Measurements from ENCODE around the gene TSPO.

TSPO gene

DNA sequence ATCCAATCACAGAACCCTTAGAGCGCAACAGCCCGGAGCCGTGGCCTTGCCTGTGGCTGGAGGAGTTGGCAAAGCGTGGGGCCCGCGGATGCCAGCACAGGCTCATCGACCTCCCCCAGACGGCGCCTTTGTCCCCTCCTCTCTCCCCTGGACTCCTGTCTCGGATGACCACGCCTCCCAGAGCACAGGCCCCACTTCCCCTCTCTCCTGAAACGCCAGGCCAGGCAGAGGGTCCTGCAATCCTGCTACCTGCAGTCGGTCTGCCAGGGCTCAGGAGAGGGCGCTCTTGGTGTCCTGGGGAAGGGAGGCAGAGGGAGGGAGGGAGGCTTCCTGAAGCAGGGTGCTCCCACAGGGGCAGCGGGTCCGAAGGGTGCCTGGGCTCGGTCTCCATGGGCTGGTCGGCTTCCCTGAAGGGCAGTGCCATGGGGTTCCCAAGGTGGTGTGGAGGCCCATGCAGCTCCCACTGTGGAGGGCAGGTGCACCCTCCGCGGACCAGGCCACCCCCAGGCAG is 52.2 kb downstream of the TSPO start:
- no peak for TF ChIP-seq EZH2 (optimal IDR thresholded peaks at IDR 0.05; ENCODE audit: low read depth, low read length)
- TF ChIP-seq, protein P1, sequence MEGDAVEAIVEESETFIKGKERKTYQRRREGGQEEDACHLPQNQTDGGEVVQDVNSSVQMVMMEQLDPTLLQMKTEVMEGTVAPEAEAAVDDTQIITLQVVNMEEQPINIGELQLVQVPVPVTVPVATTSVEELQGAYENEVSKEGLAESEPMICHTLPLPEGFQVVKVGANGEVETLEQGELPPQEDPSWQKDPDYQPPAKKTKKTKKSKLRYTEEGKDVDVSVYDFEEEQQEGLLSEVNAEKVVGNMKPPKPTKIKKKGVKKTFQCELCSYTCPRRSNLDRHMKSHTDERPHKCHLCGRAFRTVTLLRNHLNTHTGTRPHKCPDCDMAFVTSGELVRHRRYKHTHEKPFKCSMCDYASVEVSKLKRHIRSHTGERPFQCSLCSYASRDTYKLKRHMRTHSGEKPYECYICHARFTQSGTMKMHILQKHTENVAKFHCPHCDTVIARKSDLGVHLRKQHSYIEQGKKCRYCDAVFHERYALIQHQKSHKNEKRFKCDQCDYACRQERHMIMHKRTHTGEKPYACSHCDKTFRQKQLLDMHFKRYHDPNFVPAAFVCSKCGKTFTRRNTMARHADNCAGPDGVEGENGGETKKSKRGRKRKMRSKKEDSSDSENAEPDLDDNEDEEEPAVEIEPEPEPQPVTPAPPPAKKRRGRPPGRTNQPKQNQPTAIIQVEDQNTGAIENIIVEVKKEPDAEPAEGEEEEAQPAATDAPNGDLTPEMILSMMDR (IDR thresholded peaks at IDR 0.05; ENCODE audit: low read length), result no peak
- TF ChIP-seq EZH2phosphoT487 (IDR thresholded peaks at IDR 0.05; ENCODE audit: low read length), result no peak

GRCh38 chr22:43205261-43205691 is 53.9 kb downstream of the TSPO start:
- no peaks in the 10 kb centered on the region for H3F3A ChIP-seq (ENCODE audit: insufficient read depth, low read length)
- peaks cover 72% of the 10 kb centered on the region for H3K27me3 ChIP-seq (replicated peaks; ENCODE audit: insufficient read depth, low read length)
- H4K20me1 ChIP-seq (ENCODE audit: insufficient read depth, low read length), result no peaks in the 10 kb centered on the region
- TF ChIP-seq, protein P1 (IDR thresholded peaks at IDR 0.05; ENCODE audit: low read length), result no peak
- TF ChIP-seq EZH2 (optimal IDR thresholded peaks at IDR 0.05; ENCODE audit: low read depth, low read length), result no peak
- no peak for TF ChIP-seq EZH2phosphoT487 (IDR thresholded peaks at IDR 0.05; ENCODE audit: low read length)
- H3K4me3 ChIP-seq (ENCODE audit: low read length), result no peak overlapping the region
- no peak for DNase-seq
- H3K36me3 ChIP-seq (replicated peaks; ENCODE audit: insufficient read depth, low read length), result no peaks in the 10 kb centered on the region
- no peak overlapping the region for H2AFZ ChIP-seq (ENCODE audit: low read length)
- H3K4me1 ChIP-seq (ENCODE audit: low read length), result no peaks in the 10 kb centered on the region
- no peak overlapping the region for H3K4me2 ChIP-seq (ENCODE audit: low read depth, low read length)
- no peaks in the 10 kb centered on the region for H3K9me2 ChIP-seq (replicated peaks; ENCODE audit: insufficient read depth, low read length)
- H3K79me2 ChIP-seq (ENCODE audit: low read length), result no peaks in the 10 kb centered on the region
- no peak overlapping the region for H3K27ac ChIP-seq (ENCODE audit: low read length)
- no peaks in the 10 kb centered on the region for H3K9me3 ChIP-seq (replicated peaks; ENCODE audit: insufficient read depth, low read length)
- H3K9ac ChIP-seq (ENCODE audit: low read length), result no peak overlapping the region

More for the DNA sequence above, 52.2 kb downstream of the TSPO start:
- Histone ChIP-seq H3K79me2 (ENCODE audit: low read length) (no peaks in the 10 kb centered on the region), H3K9ac (ENCODE audit: low read length) (no peak overlapping the region), H3K4me2 (ENCODE audit: low read depth, low read length) (no peak overlapping the region), H3K9me3 (replicated peaks; ENCODE audit: insufficient read depth, low read length) (no peaks in the 10 kb centered on the region), H3F3A (ENCODE audit: insufficient read depth, low read length) (no peaks in the 10 kb centered on the region), H3K4me3 (ENCODE audit: low read length) (no peak overlapping the region), H3K27ac (ENCODE audit: low read length) (no peak overlapping the region), H3K27me3 (replicated peaks; ENCODE audit: insufficient read depth, low read length) (peaks cover 73% of the 10 kb centered on the region), H3K36me3 (replicated peaks; ENCODE audit: insufficient read depth, low read length) (no peaks in the 10 kb centered on the region), H4K20me1 (ENCODE audit: insufficient read depth, low read length) (no peaks in the 10 kb centered on the region), H3K4me1 (ENCODE audit: low read length) (no peaks in the 10 kb centered on the region), H3K9me2 (replicated peaks; ENCODE audit: insufficient read depth, low read length) (no peaks in the 10 kb centered on the region), H2AFZ (ENCODE audit: low read length) (no peak overlapping the region)
- no peak for DNase-seq

DNA sequence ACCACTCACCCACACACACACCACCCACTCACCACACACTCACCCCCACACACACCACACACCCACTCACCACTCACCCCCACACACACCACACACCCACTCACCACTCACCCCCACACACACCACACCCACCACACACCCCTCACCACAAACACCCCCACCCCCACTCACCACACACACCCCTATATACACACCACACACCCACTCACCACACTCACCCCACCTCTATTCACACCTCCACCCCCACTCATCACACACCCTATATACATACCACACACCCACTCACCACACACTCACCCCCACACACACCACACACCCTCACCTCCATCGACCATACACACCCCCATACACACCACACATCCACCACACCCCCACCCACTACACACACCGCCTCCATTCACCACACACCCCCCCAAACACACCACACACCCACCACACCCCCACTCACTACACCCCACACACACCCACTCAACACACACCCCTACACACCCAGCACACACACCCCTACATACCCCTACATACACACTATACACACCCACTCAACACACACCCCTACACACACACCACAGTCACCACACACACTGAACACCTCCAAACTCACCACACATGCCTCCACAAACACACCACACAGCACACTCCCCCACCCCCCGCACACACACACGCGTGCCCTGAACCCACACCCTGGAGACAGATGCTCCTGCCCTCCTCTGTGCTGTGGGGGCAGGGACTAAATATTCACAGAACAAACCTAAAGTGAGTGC is 54.6 kb downstream of the TSPO start:
- no peak overlapping the region for H3K9ac ChIP-seq (ENCODE audit: low read length)

More for the DNA sequence above, 54.6 kb downstream of the TSPO start:
- no peak overlapping the region for H3K27ac ChIP-seq (ENCODE audit: low read length)
- no peaks in the 10 kb centered on the region for H3K9me3 ChIP-seq (replicated peaks; ENCODE audit: insufficient read depth, low read length)
- no peak overlapping the region for H3K4me2 ChIP-seq (ENCODE audit: low read depth, low read length)
- no peaks in the 10 kb centered on the region for H3K79me2 ChIP-seq (ENCODE audit: low read length)
- H3K4me1 ChIP-seq (ENCODE audit: low read length), result no peaks in the 10 kb centered on the region
- no peaks in the 10 kb centered on the region for H3F3A ChIP-seq (ENCODE audit: insufficient read depth, low read length)
- no peaks in the 10 kb centered on the region for H3K36me3 ChIP-seq (replicated peaks; ENCODE audit: insufficient read depth, low read length)
- no peak overlapping the region for H3K4me3 ChIP-seq (ENCODE audit: low read length)
- 0 out of 2 replicates have a peak overlapping the region, but pooled peaks have one; percentile 23 for H2AFZ ChIP-seq (ENCODE audit: low read length)
- no peaks in the 10 kb centered on the region for H3K9me2 ChIP-seq (replicated peaks; ENCODE audit: insufficient read depth, low read length)
- no peak for DNase-seq
- H3K27me3 ChIP-seq (replicated peaks; ENCODE audit: insufficient read depth, low read length), result peaks cover 74% of the 10 kb centered on the region
- H4K20me1 ChIP-seq (ENCODE audit: insufficient read depth, low read length), result no peaks in the 10 kb centered on the region
- TF ChIP-seq EZH2phosphoT487 (IDR thresholded peaks at IDR 0.05; ENCODE audit: low read length) (no peak), EZH2 (optimal IDR thresholded peaks at IDR 0.05; ENCODE audit: low read depth, low read length) (no peak)
